OCI-LY1 (cell line): ENCODE measurements around the gene NOM1.

Source experiments
- H2AFZ ChIP-seq: fragments of 200-600 bp; sonication (generic), shearing (Covaris generic); 2 replicates; pipeline ENCODE4 v1.6.0; 2014; ENCODE audit warnings: antibody characterized with exemption, mild to moderate bottlenecking, low read length
- H3F3A ChIP-seq: fragments of 200-600 bp; sonication (generic), shearing (Covaris generic); 2 replicates; pipeline ENCODE4 v1.6.0; 2014; ENCODE audit warnings: mild to moderate bottlenecking, antibody characterized with exemption, low read length, moderate library complexity; ENCODE audit not compliant: insufficient read depth
- H3K27ac ChIP-seq: fragments of 200-600 bp; sonication (generic); 2 replicates; pipeline ENCODE4 v1.5.1; 2014; ENCODE audit warnings: low read length, mixed run types, mild to moderate bottlenecking, low read depth; ENCODE audit not compliant: poor library complexity, severe bottlenecking
- H3K27me3 ChIP-seq: fragments of 200-600 bp; sonication (generic); 2 replicates; pipeline ENCODE4 v1.6.0; 2014; ENCODE audit warnings: antibody characterized with exemption, mild to moderate bottlenecking, low read length, moderate library complexity; ENCODE audit not compliant: insufficient read depth
- H3K36me3 ChIP-seq: fragments of 200-600 bp; sonication (generic); 2 replicates; pipeline ENCODE4 v1.6.1; 2014; ENCODE audit warnings: mild to moderate bottlenecking, antibody characterized with exemption, low read length, moderate library complexity, mixed read lengths; ENCODE audit not compliant: insufficient read depth
- H3K4me1 ChIP-seq: fragments of 200-600 bp; sonication (generic); 2 replicates; pipeline ENCODE4 v1.5.1; 2014; ENCODE audit warnings: mild to moderate bottlenecking, low read length, moderate library complexity; ENCODE audit not compliant: insufficient read depth, severe bottlenecking
- H3K4me2 ChIP-seq: fragments of 200-600 bp; sonication (generic), shearing (Covaris generic); 2 replicates; pipeline ENCODE4 v1.6.1; 2014; ENCODE audit warnings: low read length
- H3K4me3 ChIP-seq: fragments of 200-600 bp; sonication (generic); 2 replicates; pipeline ENCODE4 v1.5.1; 2014; ENCODE audit warnings: low read length, low read depth, mild to moderate bottlenecking, mixed read lengths; ENCODE audit not compliant: poor library complexity, severe bottlenecking
- H3K79me2 ChIP-seq: fragments of 200-600 bp; shearing (Covaris generic); 2 replicates; pipeline ENCODE4 v1.6.1; 2016; ENCODE audit warnings: mixed run types, low read length, mixed read lengths; ENCODE audit not compliant: insufficient read depth
- H3K9ac ChIP-seq: fragments of 200-600 bp; sonication (generic), shearing (Covaris generic); 2 replicates; pipeline ENCODE4 v1.6.1; 2014; ENCODE audit warnings: mild to moderate bottlenecking, low read length, mixed read lengths
- H3K9me2 ChIP-seq: fragments of 200-600 bp; sonication (generic), shearing (Covaris generic); 2 replicates; pipeline ENCODE4 v1.6.1; 2014; ENCODE audit warnings: low read depth, mild to moderate bottlenecking, low read length, mixed read lengths
- H3K9me3 ChIP-seq: fragments of 200-600 bp; shearing (Covaris generic); 2 replicates; pipeline ENCODE4 v1.6.1; 2014; ENCODE audit warnings: low read length, mixed read lengths
- H4K20me1 ChIP-seq: fragments of 200-600 bp; sonication (generic), shearing (Covaris generic); 2 replicates; pipeline ENCODE4 v1.6.0; 2016; ENCODE audit warnings: mild to moderate bottlenecking, low read length; ENCODE audit not compliant: insufficient read depth
- EZH2 ChIP-seq: fragments of 200-600 bp; sonication (generic), shearing (Covaris generic); IDR thresholded peaks from 2 replicates; pipeline ENCODE4 v1.8.0; 2017; ENCODE audit warnings: borderline replicate concordance, mixed run types, mild to moderate bottlenecking, antibody characterized with exemption, low read length, moderate library complexity, mixed read lengths
- TF ChIP-seq, protein P1 (sequence below): fragments of 200-600 bp; sonication (generic), shearing (Covaris generic); IDR thresholded peaks from 2 replicates; pipeline ENCODE4 v1.5.1; 2017; ENCODE audit warnings: mild to moderate bottlenecking, antibody characterized with exemption, low read length, moderate library complexity, mixed read lengths

The NOM1 gene

DNA sequence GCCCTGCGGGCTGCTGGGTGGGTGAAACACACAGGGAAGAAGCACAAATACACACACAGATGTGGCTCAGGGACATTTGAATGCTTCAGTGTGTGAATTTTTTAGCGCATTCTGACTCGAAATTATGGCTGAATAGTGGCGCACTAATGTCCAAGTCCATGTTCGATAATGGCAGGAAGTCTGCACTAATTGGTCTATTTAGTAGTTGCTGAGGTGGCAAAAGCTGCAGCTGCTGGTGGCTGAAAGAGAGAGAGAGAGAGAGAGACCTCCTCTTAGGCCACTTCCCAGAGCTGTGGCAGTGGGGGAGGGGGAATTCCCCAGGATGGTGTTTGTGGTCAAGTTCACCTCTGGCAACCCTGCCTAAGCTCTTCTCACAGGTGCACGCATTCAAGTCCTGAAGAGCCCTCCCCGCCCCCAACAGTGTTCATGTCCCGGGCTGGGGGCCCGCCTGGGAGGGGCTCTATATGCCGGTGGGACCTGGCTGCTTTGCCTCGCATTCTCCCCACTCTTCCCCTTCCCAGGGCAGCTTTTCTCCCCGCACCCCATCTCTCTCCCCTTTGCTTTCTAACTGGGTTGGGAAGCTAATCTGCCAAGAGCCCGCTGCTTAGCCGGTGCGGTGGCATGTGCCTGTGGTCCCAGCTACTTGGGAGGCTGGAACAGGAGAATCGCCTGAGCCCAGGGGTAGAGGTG lies 67.0 kb downstream of the NOM1 start:
- H3K9ac ChIP-seq = no peak overlapping the region
- H3K4me3 ChIP-seq = no peak overlapping the region
- H3K36me3 ChIP-seq = no peaks in the 10 kb centered on the region
- H3K4me2 ChIP-seq = no peak overlapping the region
- no peak overlapping the region for H3K27ac ChIP-seq
- H3K4me1 ChIP-seq = peaks cover 4% of the 10 kb centered on the region
- H3K9me3 ChIP-seq = no peaks in the 10 kb centered on the region
- no peak overlapping the region for H2AFZ ChIP-seq
- no peaks in the 10 kb centered on the region for H3K9me2 ChIP-seq
- 0 out of 2 replicates have a peak, but pooled peaks cover 16% of the 10 kb centered on the region for H3K27me3 ChIP-seq
- no peaks in the 10 kb centered on the region for H3K79me2 ChIP-seq
- TF ChIP-seq, protein P1, sequence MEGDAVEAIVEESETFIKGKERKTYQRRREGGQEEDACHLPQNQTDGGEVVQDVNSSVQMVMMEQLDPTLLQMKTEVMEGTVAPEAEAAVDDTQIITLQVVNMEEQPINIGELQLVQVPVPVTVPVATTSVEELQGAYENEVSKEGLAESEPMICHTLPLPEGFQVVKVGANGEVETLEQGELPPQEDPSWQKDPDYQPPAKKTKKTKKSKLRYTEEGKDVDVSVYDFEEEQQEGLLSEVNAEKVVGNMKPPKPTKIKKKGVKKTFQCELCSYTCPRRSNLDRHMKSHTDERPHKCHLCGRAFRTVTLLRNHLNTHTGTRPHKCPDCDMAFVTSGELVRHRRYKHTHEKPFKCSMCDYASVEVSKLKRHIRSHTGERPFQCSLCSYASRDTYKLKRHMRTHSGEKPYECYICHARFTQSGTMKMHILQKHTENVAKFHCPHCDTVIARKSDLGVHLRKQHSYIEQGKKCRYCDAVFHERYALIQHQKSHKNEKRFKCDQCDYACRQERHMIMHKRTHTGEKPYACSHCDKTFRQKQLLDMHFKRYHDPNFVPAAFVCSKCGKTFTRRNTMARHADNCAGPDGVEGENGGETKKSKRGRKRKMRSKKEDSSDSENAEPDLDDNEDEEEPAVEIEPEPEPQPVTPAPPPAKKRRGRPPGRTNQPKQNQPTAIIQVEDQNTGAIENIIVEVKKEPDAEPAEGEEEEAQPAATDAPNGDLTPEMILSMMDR = no peak
- TF ChIP-seq EZH2 = no peak
- H3F3A ChIP-seq = no peaks in the 10 kb centered on the region
- no peaks in the 10 kb centered on the region for H4K20me1 ChIP-seq

DNA sequence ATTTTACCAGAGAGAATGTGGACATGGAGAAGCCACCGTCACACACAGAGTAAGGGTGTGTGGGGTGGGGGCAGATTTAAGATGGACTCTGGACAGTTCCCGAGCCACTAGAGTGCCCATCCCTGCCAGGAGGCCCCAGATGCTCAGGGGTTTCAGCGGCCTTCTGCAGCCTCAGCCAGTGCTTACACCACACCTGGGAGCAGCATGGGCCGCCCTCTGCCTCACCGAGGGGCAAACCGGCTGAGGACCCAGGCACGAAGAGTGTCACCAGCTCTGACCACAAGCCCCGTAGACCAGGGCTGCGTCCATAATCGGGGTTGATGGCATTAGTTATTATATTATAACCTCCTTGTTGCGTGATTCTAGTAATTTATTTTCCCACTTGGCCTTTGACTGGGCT lies 67.6 kb downstream of the NOM1 start:
- Histone ChIP-seq H3K9me2 (no peaks in the 10 kb centered on the region), H3K27ac (no peak overlapping the region), H3K36me3 (no peaks in the 10 kb centered on the region), H2AFZ (no peak overlapping the region), H4K20me1 (no peaks in the 10 kb centered on the region), H3F3A (no peaks in the 10 kb centered on the region), H3K4me3 (no peak overlapping the region), H3K79me2 (no peaks in the 10 kb centered on the region), H3K27me3 (0 out of 2 replicates have a peak, but pooled peaks cover 16% of the 10 kb centered on the region), H3K4me2 (no peak overlapping the region), H3K9me3 (no peaks in the 10 kb centered on the region), H3K9ac (no peak overlapping the region), H3K4me1 (no peaks in the 10 kb centered on the region)
- TF ChIP-seq, protein P1 = no peak
- TF ChIP-seq EZH2 = no peak

DNA sequence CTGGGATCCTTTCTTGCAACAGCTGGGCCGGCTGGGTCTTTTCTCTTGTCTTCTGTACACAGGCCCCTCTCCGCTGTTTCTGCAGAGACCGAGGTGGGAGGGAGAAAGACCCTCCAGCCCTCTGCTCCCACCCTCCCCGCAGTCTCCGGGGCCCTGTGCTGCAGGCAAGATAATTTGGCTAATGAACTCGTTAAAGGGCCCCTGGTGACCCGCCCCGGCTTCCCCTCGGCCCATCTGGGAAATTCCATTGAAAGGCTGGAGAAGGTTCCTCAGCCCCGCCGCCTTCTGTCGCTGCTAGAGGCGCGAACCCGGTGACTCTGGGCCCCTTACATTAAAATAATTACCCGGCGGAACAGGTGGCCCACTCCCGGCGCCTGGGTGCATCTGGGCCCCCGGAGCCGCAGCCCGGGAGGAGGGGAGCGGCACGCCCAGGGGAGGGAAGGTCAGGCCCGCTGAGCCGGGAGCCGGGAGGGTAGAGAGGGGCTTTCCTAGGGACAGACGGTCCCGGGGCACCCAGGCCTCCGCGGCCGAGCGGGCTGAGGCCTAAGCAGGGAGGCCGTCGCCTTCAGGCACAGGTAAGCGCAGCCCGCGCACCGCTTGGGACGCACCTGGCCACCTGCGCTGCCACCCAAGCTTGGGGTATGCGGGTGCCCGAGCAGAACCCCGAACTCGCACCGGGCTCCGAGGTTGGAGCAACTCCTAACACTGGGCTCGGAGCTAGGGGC lies 68.3 kb downstream of the NOM1 start:
- Histone ChIP-seq H4K20me1 (no peaks in the 10 kb centered on the region), H2AFZ (no peak overlapping the region), H3K36me3 (no peaks in the 10 kb centered on the region), H3F3A (no peaks in the 10 kb centered on the region), H3K79me2 (no peaks in the 10 kb centered on the region), H3K9ac (no peak overlapping the region), H3K4me1 (no peaks in the 10 kb centered on the region), H3K27ac (no peak overlapping the region), H3K27me3 (0 out of 2 replicates have a peak, but pooled peaks cover 17% of the 10 kb centered on the region), H3K9me2 (no peaks in the 10 kb centered on the region), H3K4me2 (no peak overlapping the region), H3K4me3 (no peak overlapping the region), H3K9me3 (no peaks in the 10 kb centered on the region)
- no peak for TF ChIP-seq EZH2
- TF ChIP-seq, protein P1 = no peak
